T-helper 22 cell (primary cell): ENCODE measurements around the gene TGIF2LY.
"Not testable (repeated sequence)": the region's sequence is repeated elsewhere in the genome, so short reads cannot be mapped to it uniquely, and the experiment has no call there.

Experiments used
- DNase-seq: peaks from one replicate; pipeline ENCODE4 v3.0.0-alpha.2; 2020; ENCODE audit warnings: low read depth

The TGIF2LY gene

GRCh38 chrY:3578767-3579166 is at the start of gene TGIF2LY:
TGIF2LY (plus strand) TSS chrY:3579067; CDS start chrY:3579245, 178 bp downstream.
- DNase-seq: not testable (repeated sequence)
